ENCODE data around the gene PARD3. TPM values are rescaled to one million over a fixed set of nuclear protein-coding genes. Genes with fewer than 3 reads are reported as not detected.

Gene PARD3
- total and polyA plus RNA-seq, 10 of the 15 experiments (the other 5 are each of a cell fraction or from before 2014, with no cell fraction given), result 2.6 to 43.1 (median 13.9) TPM

DNA sequence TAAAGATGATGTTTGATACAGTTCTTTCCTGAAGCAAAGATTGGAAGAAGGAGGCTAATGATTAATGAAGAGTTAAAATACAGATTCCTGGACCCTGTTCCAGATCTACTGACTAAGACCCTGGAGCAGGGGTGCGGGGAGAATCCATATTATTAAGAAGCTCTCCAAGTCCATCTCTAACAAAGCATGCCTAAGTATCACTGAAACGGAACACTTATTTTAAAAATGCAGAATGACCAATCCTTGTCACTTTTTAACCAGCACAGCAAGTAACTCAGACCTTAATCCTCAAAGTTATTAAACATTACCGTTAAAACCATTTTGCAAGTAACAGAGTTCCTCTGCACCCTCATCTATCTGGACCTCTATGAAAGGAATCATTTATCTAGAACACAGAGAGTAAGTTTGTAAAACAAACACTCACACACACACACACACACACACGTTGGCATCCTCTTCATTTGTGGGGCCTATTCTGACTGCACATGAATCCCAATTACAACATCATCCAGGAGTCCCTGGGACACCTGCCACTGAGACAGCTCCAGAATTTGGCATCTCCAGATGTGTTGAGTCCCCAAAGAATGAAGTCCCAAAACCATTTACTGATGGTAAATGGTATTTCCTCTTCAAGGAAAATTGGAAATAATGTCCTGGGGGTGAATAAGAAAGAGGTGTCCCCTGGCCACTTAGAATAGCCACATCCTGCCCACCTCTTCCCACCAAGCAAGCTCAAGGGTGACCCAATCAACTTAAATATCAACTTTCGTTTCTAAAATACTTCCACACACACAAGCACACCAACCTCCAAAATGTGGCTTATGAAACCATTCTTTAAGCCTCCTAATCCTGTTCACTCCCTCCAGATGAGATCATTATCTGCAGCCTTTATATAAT, 117.5 kb downstream of the PARD3 start:
- Histone ChIP-seq H3K4me1 (ENCODE audit: control insufficient read depth, insufficient read depth, low read length) (no peaks in the 10 kb centered on the region), H3K27ac (ENCODE audit: control insufficient read depth, insufficient read depth) (no peak overlapping the region), H3K79me2 (ENCODE audit: control insufficient read depth, insufficient read depth, low read length) (no peaks in the 10 kb centered on the region), H3K4me2 (ENCODE audit: control insufficient read depth, insufficient read depth) (no peak overlapping the region), H3K9me3 (replicated peaks; ENCODE audit: control insufficient read depth, insufficient read depth, low read length) (no peaks in the 10 kb centered on the region), H3K27me3 (replicated peaks in 1 of 2; ENCODE audit: control insufficient read depth in 2 of 2, insufficient read depth in 2 of 2, low read length in 1 of 2) (no peaks in the 10 kb centered on the region), H3K36me3 (ENCODE audit: control insufficient read depth in 2 of 2, insufficient read depth in 2 of 2, low read length in 1 of 2) (no peaks in the 10 kb centered on the region; a peak in 1 of 4 replicates), H3K4me3 (no peak overlapping the region), H4K20me1 (ENCODE audit: control insufficient read depth, insufficient read depth) (no peaks in the 10 kb centered on the region), H2AFZ (ENCODE audit: control insufficient read depth, low read depth, low read length) (no peak overlapping the region), H3K9ac (ENCODE audit: control insufficient read depth, insufficient read depth, low read length) (no peak overlapping the region)
- CTCF ChIA-PET, result interaction anchor here (1.0 kb wide), 1 partner anchor 43 kb away, joined by 3 read pairs; no protein-coding TSS in a partner anchor
- RAD21 ChIA-PET (ENCODE audit: unreplicated experiment), result interaction anchor here (0.8 kb wide), 1 partner anchor 34 kb away, joined by 3 read pairs; no protein-coding TSS in a partner anchor
- POLR2A ChIA-PET, result interaction anchor here (1.4 kb wide), 1 partner anchor 8 kb away, joined by 3 read pairs; no protein-coding TSS in a partner anchor
- WGBS (ENCODE audit: insufficient coverage, insufficient replicate concordance, low lambda C conversion rate, missing lambda C conversion rate), result 35% methylated on average over 5 of the region's 5 CpGs
- in situ Hi-C loops (cut with MboI) (no loop called here), intact Hi-C loops (cut with micrococcal nuclease; ENCODE audit: unreplicated experiment) (no loop called here)
- TF ChIP-seq, protein P1, sequence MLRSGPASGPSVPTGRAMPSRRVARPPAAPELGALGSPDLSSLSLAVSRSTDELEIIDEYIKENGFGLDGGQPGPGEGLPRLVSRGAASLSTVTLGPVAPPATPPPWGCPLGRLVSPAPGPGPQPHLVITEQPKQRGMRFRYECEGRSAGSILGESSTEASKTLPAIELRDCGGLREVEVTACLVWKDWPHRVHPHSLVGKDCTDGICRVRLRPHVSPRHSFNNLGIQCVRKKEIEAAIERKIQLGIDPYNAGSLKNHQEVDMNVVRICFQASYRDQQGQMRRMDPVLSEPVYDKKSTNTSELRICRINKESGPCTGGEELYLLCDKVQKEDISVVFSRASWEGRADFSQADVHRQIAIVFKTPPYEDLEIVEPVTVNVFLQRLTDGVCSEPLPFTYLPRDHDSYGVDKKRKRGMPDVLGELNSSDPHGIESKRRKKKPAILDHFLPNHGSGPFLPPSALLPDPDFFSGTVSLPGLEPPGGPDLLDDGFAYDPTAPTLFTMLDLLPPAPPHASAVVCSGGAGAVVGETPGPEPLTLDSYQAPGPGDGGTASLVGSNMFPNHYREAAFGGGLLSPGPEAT (IDR thresholded peaks at IDR 0.05; ENCODE audit: low read depth), result no peak
- TF ChIP-seq ZBTB40 (IDR thresholded peaks at IDR 0.05; ENCODE audit: borderline replicate concordance) (no peak), HDAC2 (IDR thresholded peaks at IDR 0.05) (no peak), MTA2 (IDR thresholded peaks at IDR 0.05; ENCODE audit: low read depth) (no peak)
- SMC1A ChIA-PET (ENCODE audit: uncharacterized antibody, unreplicated experiment), result interaction anchor here (1.8 kb wide), 1 partner anchor 173 kb away, joined by 3 read pairs; no protein-coding TSS in a partner anchor
- no TSS peak for BruUV-seq (replicated peaks)
- ATAC-seq, result no peak; the same call in 2 of the 3 replicates
- no peak for DNase-seq (ENCODE audit: low read depth, low spot score)
- no peak for FAIRE-seq

Data from GM12878 (cell line).